Naive thymus-derived CD8-positive, alpha-beta T cell (primary cell): ENCODE data around the gene CLDN3. TPM values are rescaled to one million over a fixed set of nuclear protein-coding genes. Genes with fewer than 3 reads are reported as not detected.

Experiments
- ATAC-seq, 2 donors: fragments of 150-1000 bp; cut with Tn5 transposase in 1 of 2; sonication (Bioruptor Pico), chemical (Tn5 transposase) in 1 of 2; 1 replicate in 1 of 2; 2 replicates in 1 of 2; pipeline ENCODE4 v1.10.0; 2021; ENCODE audit warnings: mild to moderate bottlenecking in 2 of 2, moderate library complexity in 2 of 2
- POLR2A ChIA-PET: fragments of 350-600 bp; sonication (Branson Sonifier 250); formaldehyde crosslinking; loops from one replicate; lab custom pipeline; 2021; ENCODE audit warnings: antibody characterized with exemption; lab: Charles Lee
- DNase-seq, 10 donors: peaks; one replicate each; pipeline versions ENCODE4 v3.0.0 to v3.0.0-alpha.2; 2020 to 2022
- H3K27ac Mint-ChIP-seq, 10 donors: one replicate each; pipeline ENCODE4 v1.8.0; 2020 to 2022; ENCODE audit warnings: mild to moderate bottlenecking in 10 of 10, mixed read lengths in 10 of 10, moderate library complexity in 4 of 10, inconsistent platforms in 1 of 10
- H3K27me3 Mint-ChIP-seq, 5 donors: one replicate each; pipeline ENCODE4 v1.8.0; 2021 to 2022; ENCODE audit warnings: mixed read lengths in 5 of 5
- H3K36me3 Mint-ChIP-seq, 3 donors: one replicate each; pipeline ENCODE4 v1.8.0; 2020 to 2022; ENCODE audit warnings: mixed read lengths in 3 of 3, mild to moderate bottlenecking in 2 of 3, inconsistent platforms in 1 of 3
- H3K4me1 Mint-ChIP-seq, 4 donors: one replicate each; pipeline ENCODE4 v1.8.0; 2021 to 2022; ENCODE audit warnings: mixed read lengths in 4 of 4
- H3K4me3 Mint-ChIP-seq, 10 donors: one replicate each; pipeline ENCODE4 v1.8.0; 2020 to 2022; ENCODE audit warnings: mild to moderate bottlenecking in 10 of 10, mixed read lengths in 10 of 10, moderate library complexity in 6 of 10, inconsistent platforms in 1 of 10
- H3K9me3 Mint-ChIP-seq, 9 donors: one replicate each; pipeline ENCODE4 v1.8.0; 2020 to 2022; ENCODE audit warnings: mixed read lengths in 9 of 9, mild to moderate bottlenecking in 3 of 9, inconsistent platforms in 1 of 9, moderate library complexity in 1 of 9
- polyA plus RNA-seq, 3 donors: library from polyadenylated mRNA; unstranded; fragments of 300-500 nt; fragmentation: Illumina TruSeq; gene quantifications; one replicate each; pipeline ENCODE4 v1.2.3, GENCODE V29; 2021
- total RNA-seq, 8 experiments: library from RNA in 2 of 8; stranded (reverse) in 2 of 8; gene quantifications; one replicate each; pipeline ENCODE4 v1.2.3 and lab custom pipeline; 2021 to 2026

Gene CLDN3
- total and polyA plus RNA-seq, 5 experiments from 2014 or later: not detected

- POLR2A ChIA-PET: interaction anchor here (0.6 to 0.7 kb wide), 2 partner anchors 13 to 161 kb away, joined by 4 to 5 read pairs; no protein-coding TSS in a partner anchor
- no peaks in the 10 kb centered on the region for H3K27me3 Mint-ChIP-seq
- DNase-seq (peak in 1 of 10 donors; percentile 28), ATAC-seq (no peak)
- H3K4me3 Mint-ChIP-seq: peak overlapping the region in 9 of 10 donors; percentile 36 to 95 (median 42)
- peaks cover 3 to 15% (median 12%) of the 10 kb centered on the region in 4 donors for H3K4me1 Mint-ChIP-seq
- H3K9me3 Mint-ChIP-seq: no peaks in the 10 kb centered on the region
- H3K36me3 Mint-ChIP-seq: peaks cover 0 to 5% (median 0%) of the 10 kb centered on the region in 3 donors
- H3K27ac Mint-ChIP-seq: peak overlapping the region in 6 of 10 donors; percentile 15 to 80 (median 56)
Measured at GRCh38 chr7:73740212-73740611, 29.9 kb downstream of the CLDN3 start.

DNA sequence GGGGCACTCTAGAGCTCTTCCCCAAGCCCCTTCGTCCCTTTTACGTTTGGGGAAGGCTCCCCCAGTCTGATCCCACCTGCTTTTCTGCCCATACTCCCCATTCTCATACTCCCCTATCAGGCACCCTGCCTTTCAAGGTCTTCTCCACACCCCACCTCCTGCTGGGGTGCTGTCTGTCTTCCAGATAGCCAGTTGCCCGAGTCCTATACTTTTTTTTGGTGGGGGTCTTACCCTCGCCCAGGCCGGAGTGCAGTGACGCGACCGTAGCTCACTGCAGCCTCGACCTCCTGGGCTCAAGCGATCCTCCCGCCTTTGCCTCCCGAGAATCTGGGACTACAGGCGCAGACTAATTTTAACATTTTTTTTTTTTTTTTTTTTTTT is 30.7 kb downstream of the CLDN3 start:
- POLR2A ChIA-PET: interaction anchor here (0.6 to 2.1 kb wide), 8 partner anchors 13 to 182 kb away, joined by 3 to 7 read pairs (median 5); partner anchors contain the start of genes BCL7B and VPS37D
- ATAC-seq (peak; percentile 5 to 9), DNase-seq (no peak)
- peak overlapping the region; percentile 77 to 98 (median 94) for H3K27ac Mint-ChIP-seq
- H3K27me3 Mint-ChIP-seq: no peaks in the 10 kb centered on the region
- no peaks in the 10 kb centered on the region for H3K9me3 Mint-ChIP-seq
- peaks cover 6 to 22% (median 19%) of the 10 kb centered on the region in 4 donors for H3K4me1 Mint-ChIP-seq
- H3K36me3 Mint-ChIP-seq: peaks cover 0 to 5% (median 0%) of the 10 kb centered on the region in 3 donors
- peak overlapping the region; percentile 88 to 95 (median 92) for H3K4me3 Mint-ChIP-seq

DNA sequence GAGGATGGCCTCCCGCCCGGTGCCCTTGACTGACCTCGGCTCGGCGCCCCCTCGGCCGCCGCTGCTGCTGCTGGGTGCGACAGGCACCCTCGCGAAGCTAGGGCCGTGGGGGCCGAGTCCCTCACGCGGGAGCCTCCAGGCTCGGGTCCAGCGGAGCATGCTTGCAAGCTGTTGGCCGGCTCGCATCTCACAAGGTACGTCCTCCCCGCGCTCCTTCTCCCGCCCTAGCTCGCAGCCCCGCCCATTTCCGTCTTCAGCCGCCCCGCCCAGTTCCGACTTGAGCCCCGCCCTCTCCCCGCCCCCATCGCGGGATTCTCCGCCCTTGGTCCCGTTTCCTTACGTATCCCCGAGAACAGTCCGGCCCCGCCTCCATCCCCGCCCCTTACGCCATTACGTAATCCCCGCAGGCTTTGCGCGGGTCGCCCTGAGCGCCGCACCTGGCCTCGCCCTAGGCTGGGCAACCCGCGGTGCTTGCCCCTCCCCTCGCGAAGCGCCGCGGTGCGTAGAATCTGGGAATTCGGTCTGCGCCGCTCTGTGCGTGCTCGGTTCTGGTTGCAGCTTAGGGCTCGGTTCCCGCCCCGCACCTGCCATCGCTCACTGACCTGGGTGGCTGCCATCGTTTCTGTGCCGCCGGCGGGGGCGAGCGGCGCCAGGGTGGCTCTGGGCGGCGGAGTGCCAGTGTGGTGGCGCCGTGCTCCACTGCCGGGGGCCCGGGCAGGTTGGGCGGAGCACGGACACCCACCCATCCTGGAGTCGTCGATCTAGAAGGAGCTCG is 31.3 kb downstream of the CLDN3 start, which contains the start of gene ABHD11:
Gene ABHD11, minus strand, starts transcription at position 191 of the 775 bp plus-strand sequence. Its CDS starts 32 bp downstream, at position 159.
- Mint-ChIP-seq H3K27me3 (no peaks in the 10 kb centered on the region), H3K4me3 (peak within 1 kb of the TSS; percentile 88 to 95 (median 92)), H3K4me1 (peaks cover 6 to 23% (median 19%) of the 10 kb centered on the region in 4 donors), H3K9me3 (no peaks in the 10 kb centered on the region), H3K27ac (peak within 1 kb of the TSS; percentile 83 to 98 (median 94)), H3K36me3 (peaks cover 0 to 5% (median 0%) of the 10 kb centered on the region in 3 donors)
- DNase-seq (peak; percentile 95 to 99 (median 98)), ATAC-seq (peak; percentile 81 to 90)
- POLR2A ChIA-PET: interaction anchor here (0.6 to 2.1 kb wide), 9 partner anchors 14 to 217 kb away, joined by 3 to 10 read pairs (median 5); partner anchors contain the start of genes BAZ1B, BCL7B and VPS37D

GRCh38 chr7:73738220-73738611 is 31.9 kb downstream of the CLDN3 start:
- Mint-ChIP-seq H3K4me3 (peak overlapping the region; percentile 88 to 95 (median 92)), H3K27ac (peak overlapping the region; percentile 76 to 98 (median 92)), H3K36me3 (peaks cover 0 to 5% (median 0%) of the 10 kb centered on the region in 3 donors), H3K27me3 (no peaks in the 10 kb centered on the region), H3K4me1 (peaks cover 5 to 23% (median 19%) of the 10 kb centered on the region in 4 donors), H3K9me3 (no peaks in the 10 kb centered on the region)
- POLR2A ChIA-PET: interaction anchor here (1.3 to 2.1 kb wide), 7 partner anchors 15 to 217 kb away, joined by 5 to 10 read pairs (median 5); partner anchors contain the start of genes BAZ1B and BCL7B
- ATAC-seq (peak in 1 of 2 donors; percentile 9), DNase-seq (peak in 9 of 10 donors; percentile 43 to 77 (median 55))

GRCh38 chr7:73737491-73738219 is 32.4 kb downstream of the CLDN3 start:
- H3K4me1 Mint-ChIP-seq: peaks cover 5 to 23% (median 19%) of the 10 kb centered on the region in 4 donors
- POLR2A ChIA-PET: interaction anchor here (1.3 to 2.1 kb wide), 5 partner anchors 14 to 216 kb away, joined by 5 to 10 read pairs (median 6); partner anchors contain the start of genes BAZ1B and BCL7B
- no peaks in the 10 kb centered on the region for H3K9me3 Mint-ChIP-seq
- peak overlapping the region; percentile 76 to 98 (median 92) for H3K27ac Mint-ChIP-seq
- no peak for ATAC-seq
- no peak for DNase-seq
- no peaks in the 10 kb centered on the region for H3K27me3 Mint-ChIP-seq
- peaks cover 0 to 5% (median 0%) of the 10 kb centered on the region in 3 donors for H3K36me3 Mint-ChIP-seq
- H3K4me3 Mint-ChIP-seq: peak overlapping the region; percentile 88 to 95 (median 92)

GRCh38 chr7:73736885-73737284 is 33.2 kb downstream of the CLDN3 start:
- POLR2A ChIA-PET: no interaction called here
- no peaks in the 10 kb centered on the region for H3K27me3 Mint-ChIP-seq
- peak overlapping the region in 3 of 10 donors; percentile 3 to 53 (median 40) for H3K27ac Mint-ChIP-seq
- peaks cover 5 to 23% (median 19%) of the 10 kb centered on the region in 4 donors for H3K4me1 Mint-ChIP-seq
- no peak for DNase-seq
- peak overlapping the region in 7 of 10 donors; percentile 27 to 92 (median 88) for H3K4me3 Mint-ChIP-seq
- H3K9me3 Mint-ChIP-seq: no peaks in the 10 kb centered on the region
- no peak for ATAC-seq
- peaks cover 0 to 5% (median 0%) of the 10 kb centered on the region in 3 donors for H3K36me3 Mint-ChIP-seq

DNA sequence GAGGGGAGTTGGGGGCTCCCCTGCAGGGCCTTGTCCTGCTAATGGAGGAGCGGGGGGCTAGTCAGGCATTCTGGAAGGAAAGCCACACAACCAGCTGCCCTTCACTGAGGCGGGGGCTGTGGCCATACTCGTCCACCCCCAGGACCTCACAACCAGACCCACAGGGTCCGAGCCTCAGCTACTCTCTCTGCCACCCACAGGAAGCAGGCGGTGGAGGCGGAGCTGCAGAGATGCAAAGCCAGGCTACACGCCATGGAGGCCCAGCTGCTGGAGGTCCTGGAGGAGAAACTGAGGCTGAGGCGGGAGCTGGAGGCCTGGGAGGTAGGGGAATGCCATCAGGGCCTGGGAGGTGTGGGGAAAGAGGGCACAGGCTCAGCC is 34.6 kb downstream of the CLDN3 start:
- Mint-ChIP-seq H3K27me3 (peaks cover 0 to 2% (median 0%) of the 10 kb centered on the region in 5 donors), H3K27ac (no peak overlapping the region), H3K9me3 (no peaks in the 10 kb centered on the region), H3K36me3 (peaks cover 0 to 5% (median 0%) of the 10 kb centered on the region in 3 donors), H3K4me1 (peaks cover 5 to 23% (median 19%) of the 10 kb centered on the region in 4 donors), H3K4me3 (no peak overlapping the region)
- DNase-seq: no peak
- ATAC-seq: no peak
- POLR2A ChIA-PET: interaction anchor here (1.0 to 1.1 kb wide), 2 partner anchors 9 to 160 kb away, joined by 3 read pairs; no protein-coding TSS in a partner anchor

DNA sequence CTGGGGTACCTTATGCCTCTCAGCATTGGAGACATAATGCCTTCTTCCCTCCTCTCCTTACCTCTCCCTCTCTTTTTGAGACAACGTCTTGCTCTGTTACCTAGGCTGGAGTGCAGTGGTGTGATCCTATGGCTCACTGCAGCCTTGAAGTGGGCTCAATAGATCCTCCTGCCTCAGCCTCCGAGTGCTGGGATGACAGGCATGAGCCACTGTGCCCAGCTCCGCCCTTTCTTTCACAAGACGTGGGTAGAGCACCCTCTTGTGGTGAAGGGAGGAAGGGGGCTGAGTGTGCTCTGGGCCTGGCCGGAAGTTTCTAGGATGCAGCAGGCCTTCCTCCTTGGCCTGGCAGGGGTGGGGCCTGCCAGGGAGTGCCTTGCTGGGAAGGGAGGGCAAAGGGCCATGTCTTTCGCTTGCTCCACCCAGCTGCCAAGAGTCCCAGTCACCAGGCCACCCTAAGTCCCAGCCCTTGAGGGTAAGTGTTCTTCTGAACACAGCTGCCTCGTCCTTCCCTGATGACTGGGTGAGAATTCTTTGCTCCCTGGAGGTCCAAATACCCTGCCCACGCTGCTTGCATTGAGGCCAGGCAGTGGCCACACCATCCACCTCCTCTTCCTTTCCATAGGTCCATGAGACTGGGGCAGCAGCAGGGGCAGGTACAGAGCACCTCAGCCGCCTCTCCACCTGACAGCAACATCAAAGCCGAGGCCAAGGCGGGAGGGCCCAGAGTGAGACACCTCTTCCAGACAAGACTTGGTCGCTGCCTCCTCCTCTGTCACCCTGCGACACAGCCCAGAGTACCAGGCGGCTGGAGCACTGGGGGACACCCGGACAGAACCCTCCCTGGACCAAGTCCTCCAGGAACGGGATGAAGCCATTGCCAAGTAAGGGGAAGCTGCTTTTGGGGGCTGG is 35.2 kb downstream of the CLDN3 start:
- peak; percentile 59 to 91 (median 76) for DNase-seq
- peak; percentile 39 to 49 for ATAC-seq
- POLR2A ChIA-PET: interaction anchor here (0.6 to 1.1 kb wide), 3 partner anchors 9 to 199 kb away, joined by 3 to 6 read pairs (median 3); no protein-coding TSS in a partner anchor
- Mint-ChIP-seq H3K9me3 (no peaks in the 10 kb centered on the region), H3K27ac (peak overlapping the region in 9 of 10 donors; percentile 54 to 96 (median 72)), H3K4me1 (peaks cover 5 to 23% (median 18%) of the 10 kb centered on the region in 4 donors), H3K36me3 (peaks cover 0 to 5% (median 0%) of the 10 kb centered on the region in 3 donors), H3K4me3 (peak overlapping the region in 3 of 10 donors; percentile 0 to 49 (median 3)), H3K27me3 (peaks cover 0 to 5% (median 0%) of the 10 kb centered on the region in 5 donors)

DNA sequence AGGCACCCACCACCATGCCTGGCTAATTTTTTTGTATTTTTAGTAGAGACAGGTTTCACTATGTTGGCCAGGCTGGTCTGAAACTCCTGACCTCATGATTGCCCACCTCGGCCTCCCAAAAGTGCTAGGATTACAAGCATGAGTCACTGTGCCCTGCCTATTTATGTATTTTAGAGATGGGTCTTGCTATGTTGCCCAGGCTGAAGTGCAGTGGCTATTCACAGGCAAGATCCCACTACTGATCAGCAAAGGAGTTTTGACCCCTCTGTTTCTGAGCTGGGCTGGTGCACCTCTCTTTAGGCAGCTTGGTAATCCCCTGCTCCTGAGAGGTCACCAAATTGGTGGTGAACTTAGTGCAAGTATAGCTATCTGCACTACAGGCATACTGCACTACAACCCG is 37.7 kb downstream of the CLDN3 start:
- Mint-ChIP-seq H3K9me3 (no peaks in the 10 kb centered on the region), H3K4me3 (no peak overlapping the region), H3K27me3 (peaks cover 2 to 14% (median 9%) of the 10 kb centered on the region in 5 donors), H3K27ac (no peak overlapping the region), H3K4me1 (peaks cover 3 to 10% (median 9%) of the 10 kb centered on the region in 4 donors), H3K36me3 (peaks cover 0 to 5% (median 0%) of the 10 kb centered on the region in 3 donors)
- POLR2A ChIA-PET: no interaction called here
- ATAC-seq (no peak), DNase-seq (no peak)

DNA sequence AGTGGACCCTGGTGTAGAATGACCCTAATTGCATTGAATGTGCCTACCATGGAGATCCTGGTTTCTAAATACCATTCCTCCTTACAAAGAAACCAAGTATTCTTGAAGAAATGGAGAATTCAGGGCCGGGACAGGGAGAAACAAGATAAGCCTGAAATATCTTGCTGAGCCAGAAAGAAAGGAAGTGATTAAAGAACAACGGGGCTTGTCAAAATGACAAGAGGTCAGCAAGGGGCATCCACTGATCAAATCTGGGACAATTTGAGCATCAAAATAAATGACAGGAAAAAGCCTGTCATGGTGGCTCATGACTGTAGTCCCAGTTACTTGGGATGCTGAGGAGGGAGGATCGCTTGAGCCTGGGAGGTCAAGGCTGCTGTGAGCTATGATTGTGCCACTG is 39.6 kb downstream of the CLDN3 start:
- peaks cover 2 to 14% (median 9%) of the 10 kb centered on the region in 5 donors for H3K27me3 Mint-ChIP-seq
- DNase-seq (no peak), ATAC-seq (no peak)
- H3K4me3 Mint-ChIP-seq: no peak overlapping the region
- H3K4me1 Mint-ChIP-seq: peaks cover 3 to 8% (median 6%) of the 10 kb centered on the region in 4 donors
- H3K9me3 Mint-ChIP-seq: no peaks in the 10 kb centered on the region
- no peak overlapping the region for H3K27ac Mint-ChIP-seq
- POLR2A ChIA-PET: no interaction called here
- H3K36me3 Mint-ChIP-seq: no peaks in the 10 kb centered on the region

- H3K9me3 Mint-ChIP-seq: no peaks in the 10 kb centered on the region
- H3K36me3 Mint-ChIP-seq: no peaks in the 10 kb centered on the region
- POLR2A ChIA-PET: no interaction called here
- H3K4me1 Mint-ChIP-seq: no peaks in the 10 kb centered on the region
- H3K27me3 Mint-ChIP-seq: peaks cover 2 to 17% (median 9%) of the 10 kb centered on the region in 5 donors
- no peak overlapping the region for H3K4me3 Mint-ChIP-seq
- H3K27ac Mint-ChIP-seq: no peak overlapping the region
- DNase-seq (no peak), ATAC-seq (no peak)
Measured at GRCh38 chr7:73728551-73728950, 41.5 kb downstream of the CLDN3 start.
